ENCODE measurements around the gene ZNF417.
"Not testable (repeated sequence)": the region's sequence is repeated elsewhere in the genome, so short reads cannot be mapped to it uniquely, and the experiment has no call there.

ZNF417 gene

GRCh38 chr19:57916168-57916995 is at the start of gene ZNF417:
ZNF417 (minus strand) TSS chr19:57916592; CDS start chr19:57916411, 181 bp downstream.
- peak; percentile 81 to 84 for DNase-seq

GRCh38 chr19:57964761-57965160 is 48.4 kb upstream of the ZNF417 start:
- DNase-seq, result no peak

- DNase-seq, result no peak
Observed at GRCh38 chr19:57961785-57962184, 45.4 kb upstream of the ZNF417 start.

- DNase-seq, result no peak
Observed at GRCh38 chr19:57954996-57955395, 38.6 kb upstream of the ZNF417 start.

GRCh38 chr19:57949702-57950101 is 33.3 kb upstream of the ZNF417 start:
- no peak for DNase-seq

- no peak for DNase-seq
Observed at GRCh38 chr19:57949296-57949695, 32.9 kb upstream of the ZNF417 start.

GRCh38 chr19:57947419-57948134 is 31.2 kb upstream of the ZNF417 start, which contains the start of gene ZNF256:
ZNF256 (minus strand) TSS chr19:57947706; CDS start chr19:57947474, 232 bp downstream.
- peak; percentile 90 to 91 for DNase-seq

- DNase-seq, result no peak
Observed at GRCh38 chr19:57947088-57947418, 30.7 kb upstream of the ZNF417 start.

- no peak for DNase-seq
Observed at GRCh38 chr19:57946316-57946715, 29.9 kb upstream of the ZNF417 start.

GRCh38 chr19:57941593-57941992 is 25.2 kb upstream of the ZNF417 start:
- no peak for DNase-seq

GRCh38 chr19:57935731-57936130 is 19.3 kb upstream of the ZNF417 start:
- DNase-seq, result peak in 1 of 2 donors; percentile 65

- DNase-seq, result peak; percentile 75 to 89
Observed at GRCh38 chr19:57934820-57935665, 18.7 kb upstream of the ZNF417 start, which contains the start of gene ZNF418. ZNF418 (minus strand) TSS chr19:57935402; CDS start chr19:57933822, 1,580 bp downstream.

- DNase-seq, result no peak
Observed at GRCh38 chr19:57927587-57927986, 11.2 kb upstream of the ZNF417 start.

- DNase-seq, result no peak
Observed at GRCh38 chr19:57914531-57914930, 1.9 kb downstream of the ZNF417 start.

GRCh38 chr19:57907394-57907793 is 9.0 kb downstream of the ZNF417 start:
- no peak for DNase-seq

- DNase-seq, result no peak
Observed at GRCh38 chr19:57905258-57905657, 11.1 kb downstream of the ZNF417 start.

- DNase-seq, result no peak
Observed at GRCh38 chr19:57903618-57904184, 12.7 kb downstream of the ZNF417 start.

- DNase-seq, result no peak
Observed at GRCh38 chr19:57900311-57900710, 16.1 kb downstream of the ZNF417 start.

- not testable (repeated sequence) for DNase-seq
Observed at GRCh38 chr19:57890706-57891105, 25.7 kb downstream of the ZNF417 start.

GRCh38 chr19:57888560-57889231 is 27.7 kb downstream of the ZNF417 start, which contains the start of gene ZNF814:
ZNF814 (minus strand) TSS chr19:57889037; CDS start chr19:57888802, 235 bp downstream.
- peak; percentile 57 to 76 for DNase-seq

GRCh38 chr19:57888107-57888559 is 28.3 kb downstream of the ZNF417 start:
- no peak for DNase-seq
